Mesenchymal stem cell (in vitro differentiated cells and primary cell): ENCODE results near the gene PGA5.
"Not testable (repeated sequence)": the region's sequence is repeated elsewhere in the genome, so short reads cannot be mapped to it uniquely, and the experiment has no call there.

Experiments used
- DNase-seq: peaks from one replicate; pipeline ENCODE4 v3.0.0-alpha.2; 2013
- H2AFZ ChIP-seq: one replicate; pipeline ENCODE4 v1.6.1; 2013; ENCODE audit warnings: low read depth, mild to moderate bottlenecking, control low read depth, inconsistent platforms, low read length, moderate library complexity
- H2AK5ac ChIP-seq: 2 replicates; pipeline ENCODE4 v1.6.1; 2013; ENCODE audit warnings: low read length, moderate library complexity, mild to moderate bottlenecking, inconsistent platforms; ENCODE audit not compliant: severe bottlenecking
- H2BK120ac ChIP-seq: one replicate; pipeline ENCODE4 v1.6.1; 2013; ENCODE audit warnings: low read depth, mild to moderate bottlenecking, inconsistent platforms, low read length, moderate library complexity
- H2BK12ac ChIP-seq, 2 experiments: one replicate each; pipeline ENCODE4 v1.6.1; 2013; ENCODE audit warnings: inconsistent platforms in 2 of 2, low read length in 2 of 2, mild to moderate bottlenecking in 2 of 2, moderate library complexity in 2 of 2, control low read depth in 1 of 2
- H2BK15ac ChIP-seq: one replicate; pipeline ENCODE4 v1.6.1; 2013; ENCODE audit warnings: mild to moderate bottlenecking, low read depth, inconsistent platforms; ENCODE audit not compliant: poor library complexity, severe bottlenecking
- H2BK5ac ChIP-seq: 2 replicates; pipeline ENCODE4 v1.6.1; 2013; ENCODE audit warnings: low read depth, mild to moderate bottlenecking, low read length, control low read depth, inconsistent platforms; ENCODE audit not compliant: poor library complexity, severe bottlenecking
- H3K14ac ChIP-seq, 2 experiments: one replicate each; pipeline ENCODE4 v1.6.1; 2013; ENCODE audit warnings: inconsistent platforms in 2 of 2, low read length in 2 of 2, control low read depth in 1 of 2, mild to moderate bottlenecking in 1 of 2, moderate library complexity in 1 of 2
- H3K18ac ChIP-seq, 2 experiments: one replicate each; pipeline ENCODE4 v1.6.1; 2013; ENCODE audit warnings: inconsistent platforms in 2 of 2, low read length in 2 of 2, control low read depth in 1 of 2, low read depth in 1 of 2, mild to moderate bottlenecking in 1 of 2
- H3K23ac ChIP-seq, 2 experiments: one replicate each; pipeline ENCODE4 v1.6.1; 2013; ENCODE audit warnings: inconsistent platforms in 2 of 2, low read length in 2 of 2, mild to moderate bottlenecking in 2 of 2, moderate library complexity in 2 of 2, control low read depth in 1 of 2
- H3K27ac ChIP-seq: 2 replicates; pipeline ENCODE4 v1.5.1; 2013; ENCODE audit warnings: mild to moderate bottlenecking, moderate library complexity, low read length, control low read depth, inconsistent platforms; ENCODE audit not compliant: poor library complexity, severe bottlenecking
- H3K27me3 ChIP-seq, 2 experiments: 2 replicates each; pipeline versions ENCODE4 v1.6.1 to v1.7.0; 2013; ENCODE audit warnings: low read length in 2 of 2, mild to moderate bottlenecking in 2 of 2, moderate library complexity in 2 of 2, control low read depth in 1 of 2, inconsistent platforms in 1 of 2; ENCODE audit not compliant: control insufficient read depth in 1 of 2, insufficient read depth in 1 of 2
- H3K36me3 ChIP-seq, 2 experiments: 2 replicates each; pipeline versions ENCODE4 v1.6.1 to v1.7.0; 2013; ENCODE audit warnings: low read length in 2 of 2, control low read depth in 1 of 2, inconsistent platforms in 1 of 2, low read depth in 1 of 2, mild to moderate bottlenecking in 1 of 2; ENCODE audit not compliant: insufficient read depth in 2 of 2, control insufficient read depth in 1 of 2
- H3K4ac ChIP-seq, 2 experiments: one replicate each; pipeline ENCODE4 v1.6.1; 2013; ENCODE audit warnings: inconsistent platforms in 2 of 2, low read length in 2 of 2, mild to moderate bottlenecking in 2 of 2, moderate library complexity in 2 of 2, control low read depth in 1 of 2, low read depth in 1 of 2
- H3K4me1 ChIP-seq: 2 replicates; pipeline ENCODE4 v1.6.1; 2013; ENCODE audit warnings: low read depth, low read length, control low read depth; ENCODE audit not compliant: control insufficient read depth, insufficient read depth
- H3K4me2 ChIP-seq: 2 replicates; pipeline ENCODE4 v1.6.1; 2013; ENCODE audit warnings: low read length, mild to moderate bottlenecking, inconsistent platforms; ENCODE audit not compliant: poor library complexity, severe bottlenecking
- H3K4me3 ChIP-seq, 2 experiments: 2 replicates each; pipeline versions ENCODE4 v1.5.1 to v1.7.0; 2013; ENCODE audit warnings: low read length in 2 of 2, mild to moderate bottlenecking in 2 of 2, control low read depth in 1 of 2, low read depth in 1 of 2; ENCODE audit not compliant: insufficient read depth in 1 of 2
- H3K79me1 ChIP-seq: replicated peaks from 2 replicates; pipeline ENCODE4 v1.6.1; 2013; ENCODE audit warnings: mild to moderate bottlenecking, control low read depth, low read length, inconsistent platforms; ENCODE audit not compliant: poor library complexity, severe bottlenecking
- H3K9ac ChIP-seq: 2 replicates; pipeline ENCODE4 v1.7.0; 2013; ENCODE audit warnings: mild to moderate bottlenecking, low read length, moderate library complexity
- H3K9me3 ChIP-seq: 2 replicates; pipeline ENCODE4 v1.7.0; 2013; ENCODE audit warnings: mild to moderate bottlenecking, low read length; ENCODE audit not compliant: control insufficient read depth
- H4K8ac ChIP-seq: one replicate; pipeline ENCODE4 v1.6.1; 2013; ENCODE audit warnings: inconsistent platforms, mild to moderate bottlenecking, low read length, moderate library complexity
- H4K91ac ChIP-seq: one replicate; pipeline ENCODE4 v1.6.1; 2013; ENCODE audit warnings: mild to moderate bottlenecking, low read length, inconsistent platforms
- WGBS: methylation state at CpG from one replicate; pipeline ENCODE4 v1.1.7; 2013; ENCODE audit warnings: mixed read lengths; 5-methylcytosine and 5-hydroxymethylcytosine counted together

Gene PGA5

DNA sequence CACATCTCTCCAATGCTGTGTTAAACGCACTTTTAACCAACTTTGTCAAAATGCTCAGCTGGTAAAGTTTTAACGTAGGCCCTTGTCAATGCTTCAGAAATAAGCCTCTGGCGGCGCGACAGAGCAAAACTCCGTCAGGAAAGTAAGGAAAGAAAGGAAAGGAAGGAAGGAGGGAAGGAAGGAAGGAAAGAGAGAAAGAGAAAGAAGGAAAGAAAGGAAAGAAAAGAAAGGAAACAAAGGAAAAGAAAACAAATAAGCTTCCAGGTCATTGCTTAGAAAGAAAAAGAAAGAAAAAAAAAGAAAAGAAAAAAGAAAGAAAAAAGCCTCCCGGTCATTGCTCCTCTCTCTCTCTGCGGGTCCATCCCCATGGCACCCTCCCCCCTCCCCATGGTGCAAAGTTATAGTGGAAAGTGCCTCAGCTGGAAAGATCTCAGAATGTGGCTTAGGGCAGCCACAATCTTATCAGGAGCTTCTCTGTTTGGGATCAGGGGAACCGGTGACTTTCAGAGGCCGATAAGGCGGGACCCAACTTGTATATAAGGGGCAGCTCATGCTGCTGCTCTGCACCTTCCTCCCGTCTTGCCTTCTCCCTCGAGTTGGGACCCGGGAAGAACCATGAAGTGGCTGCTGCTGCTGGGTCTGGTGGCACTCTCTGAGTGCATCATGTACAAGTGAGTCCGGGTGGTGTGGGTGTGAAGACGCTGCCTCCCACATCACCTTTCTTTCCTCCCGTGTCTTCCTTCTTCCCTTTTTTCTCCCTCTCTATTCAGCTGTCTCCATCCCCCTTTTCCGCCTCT is 37.8 kb upstream of the PGA5 start, which contains the start of gene PGA3:
TSS of gene PGA3 (plus strand) at position 566 of the 797 bp plus-strand sequence. CDS start at position 616, 50 bp downstream.
- WGBS, result 72% methylated on average over 5 of the region's 18 CpGs
- not testable (repeated sequence) for H3K4me1 ChIP-seq, H4K91ac ChIP-seq, DNase-seq, H2BK12ac ChIP-seq, H3K14ac ChIP-seq, H3K23ac ChIP-seq, H2BK120ac ChIP-seq, H3K36me3 ChIP-seq, H3K9ac ChIP-seq, H4K8ac ChIP-seq, H2BK15ac ChIP-seq, H2AK5ac ChIP-seq, H3K4ac ChIP-seq, H2AFZ ChIP-seq, H3K27ac ChIP-seq, H3K79me1 ChIP-seq, H2BK5ac ChIP-seq, H3K4me3 ChIP-seq, H3K4me2 ChIP-seq, H3K18ac ChIP-seq
- H3K27me3 ChIP-seq, result peaks cover 12 to 14% of the 10 kb centered on the region in 2 experiments
- H3K9me3 ChIP-seq, result peaks cover 14% of the 10 kb centered on the region

DNA sequence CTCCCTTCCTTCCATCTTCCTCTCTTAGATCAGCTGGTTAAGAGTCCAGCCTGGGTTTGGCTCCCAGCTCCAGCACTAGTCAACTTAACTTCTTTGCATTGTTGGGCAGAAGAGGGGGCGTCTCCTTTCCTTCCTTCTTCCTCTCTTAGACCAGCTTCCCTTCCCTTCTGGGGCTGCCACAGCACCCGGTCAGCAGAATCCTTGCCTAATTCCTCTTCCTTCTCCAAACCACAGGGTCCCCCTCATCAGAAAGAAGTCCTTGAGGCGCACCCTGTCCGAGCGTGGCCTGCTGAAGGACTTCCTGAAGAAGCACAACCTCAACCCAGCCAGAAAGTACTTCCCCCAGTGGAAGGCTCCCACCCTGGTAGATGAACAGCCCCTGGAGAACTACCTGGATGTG is 37.1 kb upstream of the PGA5 start:
- H2BK15ac ChIP-seq, H3K36me3 ChIP-seq, H3K9ac ChIP-seq, H3K4me3 ChIP-seq, H4K91ac ChIP-seq, H4K8ac ChIP-seq, H2AFZ ChIP-seq, H3K9me3 ChIP-seq, H2BK120ac ChIP-seq, H2BK5ac ChIP-seq, H3K4ac ChIP-seq, H2BK12ac ChIP-seq, H3K4me2 ChIP-seq, H3K23ac ChIP-seq, H3K18ac ChIP-seq, H2AK5ac ChIP-seq, H3K79me1 ChIP-seq, H3K27ac ChIP-seq, DNase-seq, H3K14ac ChIP-seq, H3K4me1 ChIP-seq: not testable (repeated sequence)
- peaks cover 8 to 14% of the 10 kb centered on the region in 2 experiments for H3K27me3 ChIP-seq
- no CpG with 5 or more reads among the region's 5 CpGs for WGBS

DNA sequence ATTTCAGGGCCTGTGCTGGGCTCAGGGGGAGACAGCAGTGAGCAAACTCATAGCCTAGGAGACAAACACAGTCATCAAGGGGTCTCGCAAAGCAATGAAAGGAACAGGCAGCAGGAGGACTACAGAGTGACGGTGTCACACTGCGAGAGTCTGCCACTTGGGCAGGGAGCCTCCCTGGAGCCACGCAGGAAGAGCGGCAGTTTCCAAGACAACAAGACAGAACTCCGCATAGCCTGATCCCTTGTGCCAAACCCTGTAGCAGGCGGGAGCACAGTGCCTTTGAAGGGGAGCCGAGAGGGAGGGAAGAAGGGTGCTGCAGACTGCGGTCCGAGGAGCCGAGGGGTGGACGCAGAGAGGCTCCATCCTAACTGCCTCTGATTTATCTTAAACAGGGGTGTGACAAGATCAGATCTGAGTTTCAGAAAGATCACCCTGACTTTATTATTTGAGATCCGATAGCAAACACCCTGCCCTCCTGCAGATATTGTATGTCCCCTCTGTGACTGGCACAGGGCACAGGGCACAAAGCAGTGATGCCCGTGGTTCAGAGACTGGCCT is 36.4 kb upstream of the PGA5 start:
- H2AFZ ChIP-seq, H3K4me2 ChIP-seq, H3K9me3 ChIP-seq, H3K4me3 ChIP-seq, H3K4me1 ChIP-seq, H2BK120ac ChIP-seq, DNase-seq, H3K18ac ChIP-seq, H2BK5ac ChIP-seq, H3K36me3 ChIP-seq, H3K4ac ChIP-seq, H3K27ac ChIP-seq, H2BK15ac ChIP-seq, H3K23ac ChIP-seq, H3K79me1 ChIP-seq, H3K9ac ChIP-seq, H4K91ac ChIP-seq, H2BK12ac ChIP-seq, H2AK5ac ChIP-seq, H4K8ac ChIP-seq, H3K14ac ChIP-seq: not testable (repeated sequence)
- H3K27me3 ChIP-seq, result peaks cover 8 to 10% of the 10 kb centered on the region in 2 experiments
- WGBS, result 88% methylated on average over 13 of the region's 14 CpGs

DNA sequence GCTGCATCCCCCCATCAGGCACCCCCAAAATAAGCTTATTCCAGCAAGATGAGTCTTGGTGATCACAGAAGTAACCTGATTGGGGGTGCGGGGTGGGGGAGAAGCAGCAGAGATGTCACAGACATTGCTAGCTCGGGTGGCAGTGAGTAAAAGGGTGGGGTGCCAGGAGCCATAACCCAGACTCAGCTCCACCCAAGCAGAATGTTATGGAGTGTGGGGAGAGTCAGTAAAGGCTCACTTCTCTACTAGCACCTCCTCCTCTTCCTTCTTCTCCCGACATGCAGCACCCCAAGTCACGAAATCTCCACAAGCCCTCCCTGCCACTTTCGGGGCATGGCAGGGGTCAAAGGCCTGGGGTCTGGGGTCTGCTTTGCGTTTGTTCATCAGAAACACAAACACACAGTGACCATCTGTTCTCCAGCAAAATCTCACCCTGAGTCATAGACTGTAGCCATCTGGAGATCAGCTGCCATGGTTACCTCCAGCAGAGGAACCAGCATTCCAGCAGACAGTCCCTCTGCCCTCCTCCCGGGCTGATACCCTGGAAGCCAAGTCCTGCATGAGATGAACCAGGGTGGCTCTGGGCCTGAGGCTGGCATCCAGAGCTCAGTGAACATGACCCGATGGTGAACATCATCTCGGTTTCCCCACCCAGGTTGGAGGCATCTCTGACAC is 33.2 kb upstream of the PGA5 start:
- not testable (repeated sequence) for H3K4me1 ChIP-seq, H3K4me2 ChIP-seq, H2BK12ac ChIP-seq, H3K79me1 ChIP-seq, H2BK120ac ChIP-seq, DNase-seq, H3K36me3 ChIP-seq, H3K4ac ChIP-seq, H3K9ac ChIP-seq, H3K23ac ChIP-seq, H3K14ac ChIP-seq, H3K4me3 ChIP-seq, H2AFZ ChIP-seq, H2BK15ac ChIP-seq, H2AK5ac ChIP-seq, H4K91ac ChIP-seq, H3K18ac ChIP-seq, H3K27me3 ChIP-seq, H4K8ac ChIP-seq, H3K9me3 ChIP-seq, H3K27ac ChIP-seq, H2BK5ac ChIP-seq
- no CpG with 5 or more reads among the region's 9 CpGs for WGBS
